ENCODE data around the gene KLHL30.

KLHL30 gene

DNA sequence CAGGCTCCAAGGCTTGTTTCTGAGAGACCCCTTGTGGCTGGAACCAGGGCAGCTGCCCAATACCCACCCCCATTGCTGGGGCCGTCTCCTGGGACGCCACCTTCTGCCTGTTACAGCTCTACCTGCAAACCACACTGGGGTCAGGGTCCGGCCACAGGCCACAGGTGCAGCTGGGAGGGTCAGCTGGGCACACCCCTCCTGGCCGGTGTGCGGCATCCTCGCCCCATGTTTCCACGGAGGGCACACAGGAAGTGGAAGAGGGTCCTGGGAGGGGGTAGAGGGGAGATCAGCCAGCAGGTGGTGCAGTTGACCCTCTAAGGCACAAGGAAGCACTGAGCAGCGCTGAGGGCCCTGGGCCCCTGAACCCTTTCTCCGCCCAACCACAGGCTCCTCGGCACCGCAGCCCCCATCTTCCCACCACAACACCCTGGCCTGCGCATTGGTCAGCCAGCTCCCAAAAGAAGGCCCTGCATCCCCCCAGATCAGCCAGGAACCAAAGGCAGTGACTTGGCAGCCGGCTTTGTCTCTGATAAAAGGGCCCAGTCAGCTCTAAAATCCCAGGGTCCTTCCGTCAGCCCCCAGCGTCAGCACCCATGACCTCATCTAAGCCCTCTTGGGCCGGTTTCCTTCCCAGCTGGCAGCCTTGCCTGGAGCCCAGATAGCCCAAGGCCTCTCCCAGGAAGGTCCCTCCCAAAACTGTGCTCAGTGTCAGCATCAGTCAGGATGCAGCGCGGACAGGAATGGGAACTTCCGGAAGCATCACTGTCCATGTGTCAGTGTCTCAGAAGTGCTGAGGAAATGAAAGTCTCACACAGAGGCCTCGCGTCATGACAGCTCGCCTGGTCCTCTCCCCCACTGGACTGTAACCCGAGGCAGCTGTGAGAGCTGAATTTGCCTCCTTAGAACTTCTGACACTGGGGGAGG is 22.0 kb downstream of the KLHL30 start:
- no peak for TF ChIP-seq GATA3 (IDR thresholded peaks at IDR 0.05; ENCODE audit: low read depth, low read length)

DNA sequence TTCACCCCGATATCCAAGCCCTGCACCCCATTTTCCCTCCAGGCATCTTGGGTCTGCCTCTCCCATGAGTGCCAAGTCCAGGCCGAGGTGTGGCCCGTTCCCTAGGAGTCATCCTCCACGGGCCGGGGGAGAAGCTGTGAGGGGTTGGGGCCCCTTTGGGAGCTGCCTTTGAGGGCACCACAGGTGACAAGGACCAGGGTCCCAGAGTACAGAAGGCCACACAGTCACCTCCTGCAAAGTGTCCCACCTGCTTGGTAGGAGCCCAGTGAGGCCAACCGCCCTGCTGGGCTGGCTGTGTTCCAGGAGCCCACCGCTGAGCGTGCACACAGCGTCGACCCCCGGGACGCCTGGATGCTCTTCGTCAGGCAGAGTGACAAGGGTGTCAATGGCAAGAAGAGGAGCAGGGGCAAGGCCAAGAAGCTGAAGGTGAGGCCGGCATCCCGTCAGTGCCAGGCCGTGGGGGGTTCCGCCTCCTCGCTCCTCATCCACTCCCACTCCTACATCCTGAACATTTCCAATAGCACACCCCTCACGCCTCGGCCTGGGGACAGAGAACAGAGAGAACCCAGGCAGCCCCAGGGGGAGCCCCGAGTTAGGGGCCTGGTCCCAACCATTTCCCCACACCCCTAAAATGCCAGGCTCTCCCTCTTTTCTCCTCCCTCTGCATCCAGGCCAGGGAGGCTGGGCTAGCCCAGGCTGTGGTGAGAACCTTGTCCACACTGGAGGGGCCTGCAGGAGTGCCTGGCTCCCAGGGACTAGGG is 23.0 kb downstream of the KLHL30 start:
- TF ChIP-seq GATA2 (IDR thresholded peaks at IDR 0.05; ENCODE audit: low read depth, low read length): no peak
- no peak for TF ChIP-seq GATA3 (IDR thresholded peaks at IDR 0.05; ENCODE audit: low read depth, low read length)

DNA sequence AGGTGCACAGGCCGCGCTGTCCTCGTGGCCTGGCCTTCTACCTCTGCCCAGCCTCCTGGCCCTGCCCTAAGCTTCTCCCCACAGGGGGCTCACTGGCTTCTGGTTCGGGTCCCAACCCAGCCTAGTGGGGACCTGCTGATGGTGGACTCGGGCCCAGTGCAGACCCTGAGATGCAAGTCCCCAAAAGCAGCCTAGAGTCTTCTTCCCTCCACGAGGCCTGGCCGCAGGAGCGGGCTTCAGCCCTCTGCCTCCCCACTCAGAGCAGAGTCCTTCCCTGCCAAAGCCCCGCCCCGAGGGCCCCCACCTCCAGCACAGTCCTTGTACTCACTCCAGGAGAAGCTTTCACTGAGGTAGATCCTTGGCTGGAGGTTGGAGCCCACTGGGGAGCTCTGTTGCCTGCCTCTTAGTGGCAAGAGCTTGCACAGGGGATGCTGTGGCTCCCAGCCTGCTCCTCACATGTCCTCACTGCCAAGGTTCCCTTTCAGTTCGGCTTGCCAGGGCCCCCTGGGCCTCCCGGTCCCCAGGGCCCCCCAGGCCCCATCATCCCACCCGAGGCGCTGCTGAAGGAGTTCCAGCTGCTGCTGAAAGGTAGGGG is 23.9 kb downstream of the KLHL30 start:
- no peak for TF ChIP-seq GATA3 (IDR thresholded peaks at IDR 0.05; ENCODE audit: low read depth, low read length)
- no peak for TF ChIP-seq GATA2 (IDR thresholded peaks at IDR 0.05; ENCODE audit: low read depth, low read length)

DNA sequence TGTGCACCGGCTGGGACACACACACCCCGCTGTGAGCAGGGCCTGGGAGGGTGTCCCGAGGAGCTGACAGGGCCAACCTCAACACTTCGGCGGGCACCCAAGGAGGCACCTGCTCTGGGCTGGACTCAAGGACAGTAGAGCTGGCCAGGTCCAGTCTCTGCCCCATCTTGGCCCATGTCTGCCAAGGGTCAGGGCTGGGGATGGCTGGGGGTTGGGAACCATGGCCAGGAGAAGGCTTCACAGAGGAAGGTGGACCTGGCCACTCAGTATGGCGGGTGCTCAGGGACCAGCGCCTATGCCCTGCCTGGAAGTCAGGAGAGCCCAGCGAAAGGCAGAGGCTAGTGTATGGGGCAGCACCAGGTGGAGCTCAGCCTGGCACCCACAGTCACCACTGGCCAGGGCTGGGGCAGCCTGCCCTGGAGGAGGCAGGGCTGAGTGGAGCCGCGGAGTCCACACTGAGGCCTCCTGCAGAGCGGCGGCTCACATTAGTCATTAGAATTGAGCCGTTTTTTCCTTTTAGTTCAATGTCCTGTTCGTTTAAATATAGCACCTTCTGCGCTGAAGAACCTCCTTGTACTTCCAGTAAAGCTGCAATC is 24.5 kb downstream of the KLHL30 start:
- no peak for TF ChIP-seq GATA3 (IDR thresholded peaks at IDR 0.05; ENCODE audit: low read depth, low read length)
- no peak for TF ChIP-seq GATA2 (IDR thresholded peaks at IDR 0.05; ENCODE audit: low read depth, low read length)

DNA sequence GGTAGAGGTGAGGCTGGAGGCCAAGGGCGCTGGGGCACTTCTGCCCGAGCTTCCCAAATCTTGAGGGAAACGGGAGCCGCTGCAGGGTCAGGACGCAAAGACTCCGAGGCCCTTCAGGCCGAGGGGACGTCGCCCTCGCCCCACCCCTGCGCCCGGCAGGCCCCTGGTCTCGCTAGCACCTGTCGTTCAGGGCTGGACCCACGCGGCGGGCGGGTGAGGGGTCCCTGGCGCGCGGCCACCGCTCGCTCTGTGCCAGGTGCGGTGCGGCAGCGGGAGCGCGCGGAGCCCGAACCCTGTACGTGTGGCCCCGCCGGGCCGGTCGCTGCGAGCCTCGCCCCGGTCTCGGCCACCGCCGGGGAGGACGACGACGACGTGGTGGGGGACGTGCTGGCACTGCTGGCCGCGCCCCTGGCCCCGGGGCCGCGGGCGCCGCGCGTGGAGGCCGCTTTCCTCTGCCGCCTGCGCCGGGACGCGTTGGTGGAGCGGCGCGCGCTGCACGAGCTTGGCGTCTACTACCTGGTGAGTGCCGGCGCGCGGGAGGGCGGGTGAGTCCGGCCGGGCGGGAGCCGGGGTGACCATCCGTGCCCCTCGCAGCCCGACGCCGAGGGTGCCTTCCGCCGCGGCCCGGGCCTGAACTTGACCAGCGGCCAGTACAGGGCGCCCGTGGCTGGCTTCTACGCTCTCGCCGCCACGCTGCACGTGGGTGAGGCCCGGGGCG is 25.2 kb downstream of the KLHL30 start:
- TF ChIP-seq GATA3 (IDR thresholded peaks at IDR 0.05; ENCODE audit: low read depth, low read length) (no peak), GATA2 (IDR thresholded peaks at IDR 0.05; ENCODE audit: low read depth, low read length) (no peak)

DNA sequence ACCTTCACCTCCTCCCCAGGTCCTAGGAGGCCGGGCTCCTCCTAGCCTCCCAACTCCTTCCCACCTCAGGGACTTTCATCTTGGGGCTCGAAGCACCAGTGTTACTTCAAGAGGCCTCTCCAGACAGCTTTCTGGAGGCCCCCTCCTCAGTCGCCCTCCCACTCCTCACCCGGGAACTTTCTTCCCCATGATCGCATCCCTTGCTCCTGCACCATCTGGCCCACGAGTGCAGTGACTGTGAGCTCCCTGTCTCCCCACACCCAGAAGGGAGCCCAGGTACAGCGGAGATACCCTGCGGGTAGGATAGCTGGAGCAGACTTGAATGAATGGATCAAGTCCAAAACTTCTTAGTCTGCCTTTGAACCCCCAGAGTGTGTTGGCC is 26.4 kb downstream of the KLHL30 start:
- no peak for TF ChIP-seq GATA2 (IDR thresholded peaks at IDR 0.05; ENCODE audit: low read depth, low read length)
- TF ChIP-seq GATA3 (IDR thresholded peaks at IDR 0.05; ENCODE audit: low read depth, low read length): no peak

DNA sequence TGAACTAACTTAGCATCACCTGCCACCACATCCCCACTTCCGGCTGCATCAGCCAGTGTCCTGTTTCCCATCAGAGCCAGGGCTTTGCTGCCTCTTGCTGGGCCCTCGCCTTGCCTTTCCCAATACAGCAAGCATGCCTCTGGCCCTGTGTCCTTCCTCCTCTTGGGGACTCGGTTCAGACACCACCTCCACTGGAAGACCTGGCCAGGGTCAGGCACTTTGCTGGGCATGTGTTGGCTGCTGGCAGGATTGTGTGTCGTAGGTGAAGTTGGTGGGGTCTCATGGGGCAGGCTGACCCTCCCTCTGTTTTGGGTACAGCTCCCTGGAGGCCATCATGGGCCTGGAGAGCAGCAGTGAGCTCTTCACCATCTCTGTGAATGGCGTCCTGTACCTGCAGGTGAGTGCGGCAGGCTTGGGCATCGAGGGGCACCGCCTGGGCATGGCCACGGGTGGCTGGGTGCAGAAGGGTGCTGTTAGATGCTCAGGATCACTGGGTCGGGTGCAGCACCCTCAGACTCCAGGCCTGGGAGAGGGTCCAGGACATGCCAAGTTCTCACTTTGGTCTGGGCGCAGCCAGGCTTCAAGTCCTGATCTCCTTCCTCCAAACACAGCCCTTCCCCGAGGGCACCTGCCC is 26.9 kb downstream of the KLHL30 start:
- TF ChIP-seq GATA2 (IDR thresholded peaks at IDR 0.05; ENCODE audit: low read depth, low read length): no peak
- TF ChIP-seq GATA3 (IDR thresholded peaks at IDR 0.05; ENCODE audit: low read depth, low read length): no peak

DNA sequence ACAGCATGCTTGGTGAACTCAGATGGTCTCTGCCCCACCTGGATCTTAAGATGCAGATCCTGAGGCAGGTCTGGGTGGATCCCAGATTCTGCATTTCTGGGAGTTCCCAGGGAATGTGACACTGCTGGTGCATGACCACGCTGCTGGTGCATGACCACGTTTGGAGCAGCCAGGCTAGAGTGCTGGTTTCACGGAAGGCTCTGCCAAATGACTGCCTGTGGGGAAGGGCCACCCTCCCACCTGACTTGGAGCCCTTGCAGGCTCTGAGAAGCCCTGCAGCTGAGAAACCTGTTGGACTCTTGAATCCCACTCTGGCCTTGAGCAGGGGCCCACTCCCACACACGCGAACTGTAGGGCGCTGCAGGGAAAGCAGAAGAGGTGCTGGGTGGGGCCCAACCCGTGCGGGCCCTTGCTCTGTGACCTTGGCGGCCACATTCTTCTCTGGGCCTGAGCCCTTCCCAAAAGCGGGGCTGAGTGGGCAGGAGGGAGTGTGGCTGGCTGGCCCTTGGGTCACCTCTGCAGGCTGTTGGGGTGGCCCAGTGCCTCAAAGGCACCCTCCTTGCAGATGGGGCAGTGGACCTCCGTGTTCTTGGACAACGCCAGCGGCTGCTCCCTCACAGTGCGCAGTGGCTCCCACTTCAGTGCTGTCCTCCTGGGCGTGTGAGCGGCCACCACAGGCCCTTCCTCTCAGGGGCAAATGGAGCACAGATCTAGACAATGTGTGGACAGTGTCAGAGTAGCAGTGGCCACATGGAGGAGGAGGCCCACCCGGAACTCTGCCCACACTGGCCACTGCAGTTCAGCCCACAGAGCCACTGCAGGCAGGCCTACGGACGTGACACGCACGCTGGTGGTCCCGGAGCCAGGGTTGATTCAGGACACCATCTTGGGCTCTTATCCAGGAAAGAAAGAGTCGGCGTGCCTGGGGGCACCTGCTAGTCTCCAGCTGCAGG is 28.2 kb downstream of the KLHL30 start:
- no peak for TF ChIP-seq GATA3 (IDR thresholded peaks at IDR 0.05; ENCODE audit: low read depth, low read length)
- TF ChIP-seq GATA2 (IDR thresholded peaks at IDR 0.05; ENCODE audit: low read depth, low read length): no peak

DNA sequence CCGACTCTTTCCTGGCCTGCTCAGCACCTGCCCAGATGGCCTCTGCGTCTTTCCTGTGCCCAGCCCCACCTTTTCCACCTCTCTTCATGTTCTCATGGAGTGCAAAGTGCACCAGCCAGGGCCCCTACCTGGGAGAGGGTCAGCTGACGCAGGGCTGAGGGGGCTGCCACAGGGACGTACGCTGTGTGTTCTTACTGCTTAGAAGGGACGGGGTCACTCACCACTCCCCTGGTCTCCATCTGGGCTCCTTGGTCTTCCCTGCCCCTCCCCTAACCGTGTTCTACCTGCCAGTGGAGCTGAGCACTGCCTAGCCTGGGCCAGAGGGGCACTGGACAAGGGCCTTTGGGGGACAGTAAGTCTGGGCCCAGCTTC is 28.9 kb downstream of the KLHL30 start:
- TF ChIP-seq GATA2 (IDR thresholded peaks at IDR 0.05; ENCODE audit: low read depth, low read length): no peak
- no peak for TF ChIP-seq GATA3 (IDR thresholded peaks at IDR 0.05; ENCODE audit: low read depth, low read length)

DNA sequence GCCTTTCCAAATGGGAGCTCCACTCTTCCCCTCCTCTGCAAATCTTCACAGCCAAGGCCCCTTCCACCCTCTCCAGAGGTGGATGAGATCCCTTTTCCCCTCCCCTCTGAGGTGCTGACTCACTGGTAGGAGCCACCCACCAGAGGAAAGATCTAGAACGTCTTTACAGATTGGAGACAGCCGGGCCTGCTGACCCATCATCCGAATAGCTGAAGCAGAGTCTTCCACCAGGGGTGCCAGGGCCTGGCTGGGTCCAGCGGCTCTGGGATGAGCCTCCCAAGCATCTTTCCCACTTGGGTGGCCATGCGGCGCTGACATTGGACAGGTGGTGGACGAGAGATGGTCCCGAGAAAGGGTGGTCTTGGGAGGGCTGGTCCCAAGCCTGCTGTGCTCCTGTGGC is 29.3 kb downstream of the KLHL30 start:
- TF ChIP-seq GATA2 (IDR thresholded peaks at IDR 0.05; ENCODE audit: low read depth, low read length) (no peak), GATA3 (IDR thresholded peaks at IDR 0.05; ENCODE audit: low read depth, low read length) (no peak)

DNA sequence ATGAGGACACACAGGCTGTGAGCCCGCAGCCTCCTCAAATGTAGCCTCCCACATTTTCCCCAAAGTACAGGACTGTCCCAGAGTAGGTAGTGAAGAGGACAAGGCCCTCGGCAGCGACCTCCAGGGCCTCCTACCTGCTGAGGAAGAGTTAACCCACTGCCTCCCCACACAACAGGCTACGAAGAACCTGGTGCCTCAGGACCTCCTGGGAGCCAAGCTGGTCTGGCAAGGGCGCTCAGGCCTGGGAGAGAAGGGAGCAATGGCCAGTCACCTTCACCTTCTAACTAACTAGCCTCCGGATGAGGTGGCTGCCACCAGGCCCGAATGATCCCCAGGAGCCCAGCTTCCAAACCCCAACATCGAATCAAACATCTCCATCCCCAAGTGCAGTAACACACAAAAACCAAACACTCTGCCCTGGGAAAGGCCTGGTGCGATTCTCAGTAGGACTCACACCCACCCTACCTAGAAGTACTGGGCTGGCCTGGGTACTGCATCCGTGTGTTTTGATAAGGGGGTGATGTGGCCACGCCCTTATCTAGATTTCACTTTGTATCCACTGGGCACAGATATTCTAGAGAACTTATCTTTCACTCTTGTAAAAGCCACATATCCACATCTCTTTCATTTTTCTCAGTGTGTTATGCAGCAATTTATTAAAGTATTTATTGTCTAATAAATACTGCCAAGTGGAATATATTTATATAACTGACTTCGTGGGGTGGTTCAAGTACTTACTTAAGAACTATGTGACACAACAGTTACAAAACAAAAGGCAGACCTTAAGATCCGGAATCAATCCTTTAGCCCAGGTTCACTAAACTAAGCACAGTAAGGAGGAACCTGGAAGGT is 30.0 kb downstream of the KLHL30 start:
- no peak for TF ChIP-seq GATA2 (IDR thresholded peaks at IDR 0.05; ENCODE audit: low read depth, low read length)
- no peak for TF ChIP-seq GATA3 (IDR thresholded peaks at IDR 0.05; ENCODE audit: low read depth, low read length)

All from SH-SY5Y (cell line).